ENCODE measurements around the gene TOP3B. TPM values are rescaled to one million over a fixed set of nuclear protein-coding genes. Genes with fewer than 3 reads are reported as not detected.

The TOP3B gene
- total RNA-seq: 13.1 TPM
- long read RNA-seq, transcript TOP3B-201 (18 exons, 2,863 nt): major isoform, 7 of 24 reads
- long read RNA-seq, partial matches to known transcripts: 8 of 24 reads
- long read RNA-seq, other reads (novel, unspliced or antisense): 8 of 24 reads

GRCh38 chr22:21982338-21982965 lies at the start of gene TOP3B:
Gene TOP3B, minus strand, starts transcription at chr22:21982787. Its CDS starts 7,078 bp downstream, at chr22:21975709.
- DNase-seq (ENCODE audit: low spot score): peak; percentile 92
- intact Hi-C loops (cut with DNase I): no loop called here

- DNase-seq (ENCODE audit: low spot score): no peak
- intact Hi-C loops (cut with DNase I): no loop called here
Observed at GRCh38 chr22:22031183-22031945, 48.8 kb upstream of the TOP3B start.

GRCh38 chr22:22030493-22031182 lies 48.1 kb upstream of the TOP3B start:
- intact Hi-C loops (cut with DNase I): no loop called here
- no peak for DNase-seq (ENCODE audit: low spot score)

- DNase-seq (ENCODE audit: low spot score): no peak
Observed at GRCh38 chr22:22027955-22028354, 45.4 kb upstream of the TOP3B start.

GRCh38 chr22:22026157-22026831 lies 43.7 kb upstream of the TOP3B start:
- no peak for DNase-seq (ENCODE audit: low spot score)
- intact Hi-C loops (cut with DNase I): no loop called here

More at GRCh38 chr22:22027955-22028354, 45.4 kb upstream of the TOP3B start:
- intact Hi-C loops (cut with DNase I): no loop called here

GRCh38 chr22:22025320-22026156 lies 43.0 kb upstream of the TOP3B start:
- intact Hi-C loops (cut with DNase I): no loop called here
- DNase-seq (ENCODE audit: low spot score): no peak

- DNase-seq (ENCODE audit: low spot score): no peak
- intact Hi-C loops (cut with DNase I): no loop called here
Observed at GRCh38 chr22:22024440-22024839, 41.9 kb upstream of the TOP3B start.

GRCh38 chr22:22023581-22024137 lies 41.1 kb upstream of the TOP3B start:
- intact Hi-C loops (cut with DNase I): no loop called here
- no peak for DNase-seq (ENCODE audit: low spot score)

GRCh38 chr22:22022947-22023534 lies 40.5 kb upstream of the TOP3B start:
- intact Hi-C loops (cut with DNase I): no loop called here
- DNase-seq (ENCODE audit: low spot score): no peak

GRCh38 chr22:22022255-22022840 lies 39.8 kb upstream of the TOP3B start:
- no peak for DNase-seq (ENCODE audit: low spot score)
- intact Hi-C loops (cut with DNase I): no loop called here

GRCh38 chr22:22021162-22021750 lies 38.7 kb upstream of the TOP3B start:
- intact Hi-C loops (cut with DNase I): no loop called here
- no peak for DNase-seq (ENCODE audit: low spot score)

- DNase-seq (ENCODE audit: low spot score): no peak
- intact Hi-C loops (cut with DNase I): no loop called here
Observed at GRCh38 chr22:22020425-22020852, 37.9 kb upstream of the TOP3B start.

- DNase-seq (ENCODE audit: low spot score): no peak
Observed at GRCh38 chr22:22019659-22020424, 37.3 kb upstream of the TOP3B start.

GRCh38 chr22:22018825-22019658 lies 36.5 kb upstream of the TOP3B start:
- intact Hi-C loops (cut with DNase I): no loop called here
- DNase-seq (ENCODE audit: low spot score): no peak

More at GRCh38 chr22:22019659-22020424, 37.3 kb upstream of the TOP3B start:
- intact Hi-C loops (cut with DNase I): no loop called here

GRCh38 chr22:22015631-22016030 lies 33.0 kb upstream of the TOP3B start:
- intact Hi-C loops (cut with DNase I): no loop called here
- DNase-seq (ENCODE audit: low spot score): no peak

- no peak for DNase-seq (ENCODE audit: low spot score)
- intact Hi-C loops (cut with DNase I): no loop called here
Observed at GRCh38 chr22:22014285-22014659, 31.7 kb upstream of the TOP3B start.
